Adipocyte (in vitro differentiated cells): ENCODE measurements around the gene KCNIP1.

Experiments
- DNase-seq: peaks from one replicate; pipeline ENCODE4 v3.0.0-alpha.2; 2015; ENCODE audit warnings: low read depth
- H3K27me3 ChIP-seq: replicated peaks from 2 replicates; pipeline ENCODE4 v1.7.0; 2013; ENCODE audit warnings: mild to moderate bottlenecking, low read length, moderate library complexity; ENCODE audit not compliant: control insufficient read depth, insufficient read depth
- H3K36me3 ChIP-seq: 2 replicates; pipeline ENCODE4 v1.7.0; 2013; ENCODE audit warnings: low read length, mild to moderate bottlenecking, moderate library complexity; ENCODE audit not compliant: control insufficient read depth, insufficient read depth, severe bottlenecking
- H3K4me1 ChIP-seq: 2 replicates; pipeline ENCODE4 v1.7.0; 2013; ENCODE audit warnings: mild to moderate bottlenecking, low read length, moderate library complexity; ENCODE audit not compliant: control insufficient read depth, insufficient read depth
- H3K4me3 ChIP-seq: 2 replicates; pipeline ENCODE4 v1.7.0; 2013; ENCODE audit warnings: mild to moderate bottlenecking, low read length, moderate library complexity
- H3K9ac ChIP-seq: 2 replicates; pipeline ENCODE4 v1.7.0; 2013; ENCODE audit warnings: mild to moderate bottlenecking, low read length, moderate library complexity
- H3K9me3 ChIP-seq: 2 replicates; pipeline ENCODE4 v1.7.0; 2013; ENCODE audit warnings: mild to moderate bottlenecking, low read length, moderate library complexity; ENCODE audit not compliant: control insufficient read depth

Gene KCNIP1

DNA sequence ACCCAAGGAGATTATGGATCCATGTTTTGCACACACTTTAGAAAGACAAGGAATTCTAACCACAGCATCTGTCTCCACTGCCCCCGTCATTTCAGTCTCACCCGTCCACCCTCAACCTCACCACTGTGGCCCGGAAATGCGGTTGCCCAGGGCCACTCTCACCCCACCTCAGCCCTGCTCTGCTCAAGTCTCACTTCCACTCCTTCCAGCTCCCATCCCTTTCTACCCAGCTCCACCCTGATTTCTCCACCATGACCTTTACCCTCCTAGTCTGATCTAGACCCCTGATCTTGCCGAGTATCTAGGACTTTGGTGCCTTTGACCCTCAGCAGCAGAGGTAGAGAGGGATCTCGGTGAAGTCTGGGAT is 7.2 kb upstream of the KCNIP1 start:
- Histone ChIP-seq H3K9ac (no peak overlapping the region), H3K27me3 (peaks cover 39% of the 10 kb centered on the region), H3K9me3 (no peaks in the 10 kb centered on the region), H3K4me3 (no peak overlapping the region), H3K36me3 (no peaks in the 10 kb centered on the region), H3K4me1 (peaks cover 6% of the 10 kb centered on the region)
- no peak for DNase-seq

DNA sequence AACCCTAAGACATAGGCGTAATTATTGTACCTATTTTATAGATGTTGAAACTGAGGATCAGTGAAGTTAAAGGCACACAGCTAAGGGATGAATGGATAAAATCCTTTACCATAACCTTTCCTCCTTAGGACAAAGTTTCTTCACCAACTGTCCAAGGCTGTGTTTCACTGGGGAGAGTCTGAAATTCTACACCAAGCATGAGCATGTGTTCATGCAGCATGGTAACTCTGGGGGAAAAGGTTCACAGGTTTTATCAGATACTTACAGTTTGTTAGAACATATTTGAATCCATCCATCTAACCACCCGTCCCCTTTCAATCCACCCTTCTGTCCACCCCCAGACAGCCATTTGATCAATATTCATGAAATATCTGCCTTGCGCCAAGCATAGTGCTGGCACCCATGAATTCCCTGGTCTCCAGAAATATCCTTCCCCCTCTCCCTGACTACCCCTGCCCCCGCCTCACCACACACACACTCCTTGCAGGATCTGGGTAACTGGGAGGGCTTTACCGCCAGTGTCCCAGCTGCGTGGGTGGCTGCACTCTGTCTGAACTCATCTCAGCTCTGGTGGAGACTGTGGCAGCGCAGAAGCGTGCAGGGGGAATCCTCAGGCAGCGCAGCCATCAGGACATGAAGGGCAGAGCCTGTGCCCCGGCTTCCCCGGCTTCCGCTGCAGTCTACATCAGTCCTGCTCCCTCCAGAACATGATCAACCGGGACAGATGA is 6.3 kb upstream of the KCNIP1 start:
- no peak for DNase-seq
- H3K9ac ChIP-seq, result no peak overlapping the region
- H3K4me3 ChIP-seq, result no peak overlapping the region
- no peaks in the 10 kb centered on the region for H3K4me1 ChIP-seq
- H3K36me3 ChIP-seq, result no peaks in the 10 kb centered on the region
- peaks cover 42% of the 10 kb centered on the region for H3K27me3 ChIP-seq
- H3K9me3 ChIP-seq, result no peaks in the 10 kb centered on the region

DNA sequence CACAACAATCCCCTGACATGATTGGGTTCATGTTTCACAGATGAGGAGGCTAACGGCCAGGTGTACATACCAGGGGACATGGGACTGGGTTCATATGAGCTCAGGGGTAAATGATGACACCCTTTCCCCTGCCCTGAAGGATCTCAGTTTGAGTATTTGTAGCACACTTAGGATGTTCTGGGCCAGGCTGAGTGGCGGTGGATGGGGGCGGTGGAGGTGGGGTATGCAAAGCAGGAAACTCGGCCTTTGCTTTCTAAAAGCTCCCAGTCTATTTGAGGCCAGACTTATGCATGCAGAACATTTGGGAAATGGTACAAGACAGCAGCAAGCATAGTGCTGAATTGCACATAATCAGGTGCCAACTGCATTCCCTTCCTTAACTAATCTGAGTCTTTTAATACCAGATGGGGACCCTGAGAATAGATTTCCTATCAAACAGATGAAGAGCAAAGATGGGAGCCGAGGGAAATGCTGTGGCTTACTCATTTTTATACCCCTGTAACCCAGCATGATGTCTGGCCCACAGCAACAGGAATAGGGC is 4.9 kb upstream of the KCNIP1 start:
- H3K4me3 ChIP-seq, result no peak overlapping the region
- H3K27me3 ChIP-seq, result peaks cover 51% of the 10 kb centered on the region
- no peaks in the 10 kb centered on the region for H3K9me3 ChIP-seq
- no peaks in the 10 kb centered on the region for H3K4me1 ChIP-seq
- no peak overlapping the region for H3K9ac ChIP-seq
- no peak for DNase-seq
- no peaks in the 10 kb centered on the region for H3K36me3 ChIP-seq

DNA sequence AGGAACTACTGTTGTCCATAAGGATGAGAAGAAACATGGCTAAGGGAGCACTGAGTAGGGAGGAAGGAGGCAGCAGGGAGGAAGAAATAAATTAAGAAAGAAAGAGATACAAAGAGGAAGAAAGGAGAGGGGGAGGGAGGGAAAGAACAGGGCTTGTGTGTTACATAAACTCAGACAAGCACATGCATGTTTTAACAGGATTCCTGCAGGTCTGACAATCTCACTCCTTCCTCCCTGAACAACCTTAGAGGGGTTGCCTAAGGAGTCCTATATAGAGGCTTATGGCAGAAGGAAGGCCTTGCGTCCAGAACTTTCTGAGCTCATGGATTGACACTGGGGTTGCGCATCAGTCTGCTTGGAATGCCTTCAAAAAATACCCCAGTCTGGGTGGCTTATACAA is 4.2 kb upstream of the KCNIP1 start:
- Histone ChIP-seq H3K4me1 (no peaks in the 10 kb centered on the region), H3K9me3 (no peaks in the 10 kb centered on the region), H3K9ac (no peak overlapping the region), H3K36me3 (no peaks in the 10 kb centered on the region), H3K27me3 (peaks cover 52% of the 10 kb centered on the region), H3K4me3 (no peak overlapping the region)
- no peak for DNase-seq

DNA sequence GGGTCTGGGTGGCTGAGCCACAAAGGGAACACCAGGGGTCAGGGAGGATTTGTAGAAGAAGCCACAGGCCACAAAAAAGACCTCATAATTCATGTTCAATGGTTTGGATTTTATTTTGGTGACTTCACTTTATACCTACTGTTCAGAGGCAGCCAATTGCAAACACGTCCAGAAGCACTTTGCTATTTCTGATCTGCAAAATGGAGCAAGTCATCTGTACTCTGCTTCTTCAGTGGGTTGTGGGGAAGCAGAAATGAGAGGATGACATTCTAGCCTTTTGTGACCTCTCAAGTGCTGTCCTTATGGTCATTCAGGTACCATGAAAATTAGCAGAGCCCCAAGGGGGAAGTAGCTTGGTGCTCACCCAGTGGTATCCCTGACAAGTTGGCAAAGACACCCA is 2.5 kb upstream of the KCNIP1 start:
- H3K27me3 ChIP-seq, result peaks cover 66% of the 10 kb centered on the region
- H3K4me1 ChIP-seq, result no peaks in the 10 kb centered on the region
- no peak overlapping the region for H3K4me3 ChIP-seq
- no peaks in the 10 kb centered on the region for H3K9me3 ChIP-seq
- no peak overlapping the region for H3K9ac ChIP-seq
- no peak for DNase-seq
- no peaks in the 10 kb centered on the region for H3K36me3 ChIP-seq

DNA sequence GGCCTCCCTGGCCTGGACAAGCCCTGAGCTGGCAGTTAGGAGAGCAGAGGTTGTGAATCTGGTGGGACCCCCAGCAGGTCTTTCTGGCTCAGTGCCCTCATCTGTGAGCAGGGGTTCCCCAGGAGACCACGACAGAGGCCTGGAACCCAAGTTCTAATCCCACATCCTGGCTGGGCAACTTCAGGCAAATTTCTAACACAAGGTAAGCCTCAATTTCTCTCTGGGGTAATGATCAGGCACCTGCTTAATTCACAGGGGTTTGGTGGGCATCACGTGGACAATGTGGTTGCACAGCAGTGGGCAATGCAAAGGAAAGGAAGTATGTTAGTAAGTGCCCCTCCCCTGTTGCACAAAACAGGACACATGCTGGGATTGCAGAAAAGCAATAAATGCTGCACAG is 1.9 kb upstream of the KCNIP1 start:
- DNase-seq, result no peak
- no peaks in the 10 kb centered on the region for H3K36me3 ChIP-seq
- peaks cover 66% of the 10 kb centered on the region for H3K27me3 ChIP-seq
- no peaks in the 10 kb centered on the region for H3K9me3 ChIP-seq
- H3K4me3 ChIP-seq, result no peak overlapping the region
- no peaks in the 10 kb centered on the region for H3K4me1 ChIP-seq
- H3K9ac ChIP-seq, result no peak overlapping the region

DNA sequence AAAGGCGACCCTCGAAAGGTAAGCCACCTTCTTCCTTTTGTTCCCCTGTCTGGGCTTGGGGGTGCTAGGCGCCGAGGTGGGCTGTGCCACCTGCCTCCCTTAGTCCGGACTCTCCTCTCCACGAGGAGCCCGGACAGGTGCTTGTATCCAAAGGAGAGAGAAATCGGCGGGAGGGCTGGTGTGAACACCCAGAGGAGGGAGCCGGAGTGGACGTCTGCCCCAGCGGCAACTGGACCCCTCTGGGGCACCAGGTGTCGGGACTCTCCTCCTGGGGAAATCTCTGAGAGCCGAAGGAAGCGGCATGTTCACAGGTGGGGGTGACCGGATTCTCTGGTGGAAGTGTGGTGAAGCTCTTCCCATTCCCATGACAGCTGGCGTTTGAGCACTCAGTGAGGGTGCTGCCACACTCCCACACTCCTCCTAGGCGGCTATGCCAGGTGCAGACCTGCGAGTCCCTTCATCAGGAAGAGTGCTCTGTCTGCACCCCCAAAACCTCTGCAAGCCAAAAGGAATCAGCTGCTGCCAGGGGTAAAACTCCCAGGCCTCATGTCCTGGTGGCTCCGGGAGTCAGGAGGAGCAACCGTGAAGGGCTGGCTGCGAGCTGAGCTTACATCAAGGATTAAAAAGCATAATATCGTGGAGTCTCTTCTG is 921 bp downstream of the KCNIP1 start:
- H3K36me3 ChIP-seq, result no peaks in the 10 kb centered on the region
- no peak overlapping the region for H3K4me3 ChIP-seq
- no peak for DNase-seq
- peaks cover 65% of the 10 kb centered on the region for H3K27me3 ChIP-seq
- no peaks in the 10 kb centered on the region for H3K9me3 ChIP-seq
- no peaks in the 10 kb centered on the region for H3K4me1 ChIP-seq
- no peak overlapping the region for H3K9ac ChIP-seq

DNA sequence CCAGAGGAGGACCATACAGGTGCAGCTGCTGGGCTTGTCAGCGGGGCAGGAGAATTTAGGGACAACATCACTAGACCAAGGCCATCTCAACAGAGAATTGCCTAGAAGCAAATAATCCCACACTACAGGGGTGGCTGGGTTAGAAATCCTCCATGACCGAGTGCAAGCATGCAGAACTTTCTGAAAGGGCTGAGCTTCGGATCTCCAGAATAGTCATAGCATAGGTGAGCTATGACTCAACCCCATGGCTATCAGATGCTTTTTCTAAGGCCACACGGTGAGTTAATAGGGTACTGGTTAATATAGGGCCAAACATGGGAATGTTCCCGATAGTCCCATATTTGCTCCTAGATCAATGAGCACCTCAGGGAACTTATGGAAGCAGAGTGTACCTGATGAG is 4.2 kb downstream of the KCNIP1 start:
- Histone ChIP-seq H3K4me3 (no peak overlapping the region), H3K4me1 (no peaks in the 10 kb centered on the region), H3K9ac (no peak overlapping the region), H3K27me3 (peaks cover 58% of the 10 kb centered on the region), H3K9me3 (no peaks in the 10 kb centered on the region), H3K36me3 (no peaks in the 10 kb centered on the region)
- no peak for DNase-seq

DNA sequence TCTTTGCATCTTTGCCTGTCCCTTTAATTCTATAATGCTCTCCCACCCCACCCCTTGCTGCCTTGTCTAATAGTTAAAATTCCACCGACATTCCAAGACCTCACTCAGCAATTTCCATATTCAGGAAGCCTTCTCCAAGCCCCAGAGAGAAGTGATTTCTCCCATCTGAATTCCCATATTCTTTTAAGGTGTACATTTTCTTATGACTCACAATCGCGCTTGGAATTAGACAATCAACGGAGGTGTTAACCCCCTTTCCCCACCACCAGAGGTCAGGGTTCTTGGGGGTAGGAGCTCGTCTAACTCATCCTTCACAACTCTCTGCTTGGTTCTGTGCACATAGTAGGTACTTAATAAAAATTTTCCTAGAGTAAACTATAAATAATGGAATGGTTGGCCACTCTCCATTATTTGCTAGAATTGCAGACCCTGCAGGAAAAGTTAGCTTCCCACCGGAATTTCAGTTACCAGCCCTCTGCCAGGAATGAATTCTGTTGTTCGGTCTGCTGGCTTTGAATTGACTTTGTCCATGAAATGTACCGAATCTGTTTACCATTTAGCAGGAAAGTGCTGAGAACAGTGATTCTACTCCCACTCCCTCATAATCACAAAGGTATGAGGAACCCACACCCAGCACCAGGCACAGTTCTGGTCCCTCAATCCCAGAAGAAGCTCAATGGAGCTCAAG is 5.0 kb downstream of the KCNIP1 start:
- Histone ChIP-seq H3K4me3 (no peak overlapping the region), H3K4me1 (no peaks in the 10 kb centered on the region), H3K36me3 (no peaks in the 10 kb centered on the region), H3K9ac (no peak overlapping the region), H3K9me3 (no peaks in the 10 kb centered on the region), H3K27me3 (peaks cover 54% of the 10 kb centered on the region)
- DNase-seq, result no peak

DNA sequence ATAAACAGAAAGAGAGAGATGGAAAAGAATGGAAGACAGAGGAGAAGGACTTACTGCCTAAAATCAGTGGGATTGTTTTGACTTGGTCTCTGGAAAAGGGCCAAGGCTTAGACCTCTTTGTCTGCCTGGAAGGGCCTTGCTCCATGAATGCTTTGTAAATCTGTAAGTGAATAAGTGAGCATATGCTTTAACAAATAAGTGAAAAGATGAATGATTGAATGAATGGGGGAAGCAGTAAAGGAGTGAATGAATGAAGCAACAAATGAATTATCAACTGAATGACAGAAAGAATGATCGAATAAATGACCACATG is 5.5 kb downstream of the KCNIP1 start:
- Histone ChIP-seq H3K4me3 (no peak overlapping the region), H3K4me1 (no peaks in the 10 kb centered on the region), H3K27me3 (peaks cover 54% of the 10 kb centered on the region), H3K36me3 (no peaks in the 10 kb centered on the region), H3K9me3 (no peaks in the 10 kb centered on the region), H3K9ac (no peak overlapping the region)
- no peak for DNase-seq

DNA sequence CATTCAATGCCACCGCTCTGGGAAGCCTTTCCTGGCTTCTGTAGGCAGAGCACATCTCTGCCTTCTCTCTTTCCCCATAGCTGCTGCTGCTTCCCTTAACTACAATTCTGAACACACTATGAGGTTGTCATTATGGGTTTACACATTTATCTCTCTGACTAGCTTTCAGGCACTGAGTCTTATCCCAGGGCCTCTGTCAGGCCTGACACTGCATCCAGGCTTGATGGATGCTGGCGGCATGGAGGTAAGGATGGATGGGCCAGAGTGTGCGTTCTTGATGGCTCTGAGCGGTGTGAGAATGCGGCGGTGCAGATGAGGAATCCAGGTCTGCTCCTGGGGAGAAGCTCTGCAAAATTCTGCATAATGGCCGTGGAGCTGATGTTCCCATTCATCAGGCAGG is 6.3 kb downstream of the KCNIP1 start:
- Histone ChIP-seq H3K4me3 (no peak overlapping the region), H3K9ac (no peak overlapping the region), H3K4me1 (no peaks in the 10 kb centered on the region), H3K9me3 (no peaks in the 10 kb centered on the region), H3K27me3 (peaks cover 48% of the 10 kb centered on the region), H3K36me3 (no peaks in the 10 kb centered on the region)
- no peak for DNase-seq
